GM23338 (cell line): Measurements from ENCODE around the gene FGFRL1. TPM values are rescaled to one million over a fixed set of nuclear protein-coding genes. Genes with fewer than 3 reads are reported as not detected.
A peak's percentile ranks its signal among the peaks of the same experiment; 100 is the strongest.

Experiments
- ATAC-seq: fragments of 200-7000 bp; cut with Tn5 transposase; 3 replicates; pipeline ENCODE4 v1.9.1; 2020
- DNase-seq: peaks from one replicate; pipeline ENCODE4 v3.0.0-alpha.2; 2015; ENCODE audit warnings: low spot score
- H2AFZ ChIP-seq: fragments of 200-600 bp; sonication (generic); 2 replicates; pipeline ENCODE4 v1.8.0; 2016; ENCODE audit warnings: antibody characterized with exemption, mild to moderate bottlenecking, moderate library complexity
- H3F3A ChIP-seq: fragments of 200-600 bp; sonication (generic); replicated peaks from 2 replicates; pipeline ENCODE4 v1.8.0; 2017; ENCODE audit warnings: antibody characterized with exemption, mixed run types, low read depth
- H3K27ac ChIP-seq: fragments of 200-600 bp; sonication (generic); 2 replicates; pipeline ENCODE4 v1.6.1; 2016; ENCODE audit warnings: low read depth
- H3K27me3 ChIP-seq: fragments of 200-600 bp; sonication (generic); 2 replicates; pipeline ENCODE4 v1.8.0; 2016; ENCODE audit warnings: mild to moderate bottlenecking, mixed run types, moderate library complexity; ENCODE audit not compliant: insufficient read depth
- H3K36me3 ChIP-seq: fragments of 200-600 bp; sonication (generic); 2 replicates; pipeline ENCODE4 v1.8.0; 2016; ENCODE audit warnings: mild to moderate bottlenecking; ENCODE audit not compliant: insufficient read depth
- H3K4me1 ChIP-seq: fragments of 200-600 bp; sonication (generic); 2 replicates; pipeline ENCODE4 v1.8.0; 2016; ENCODE audit warnings: mild to moderate bottlenecking, moderate library complexity; ENCODE audit not compliant: insufficient read depth
- H3K4me2 ChIP-seq: fragments of 200-600 bp; sonication (generic); 2 replicates; pipeline ENCODE4 v1.7.1; 2017; ENCODE audit warnings: mixed run types
- H3K4me3 ChIP-seq: fragments of 200-600 bp; sonication (generic); 2 replicates; pipeline ENCODE4 v1.6.1; 2016; ENCODE audit warnings: mixed run types
- H3K79me2 ChIP-seq: fragments of 200-600 bp; sonication (generic); replicated peaks from 2 replicates; pipeline ENCODE4 v1.8.0; 2017; ENCODE audit warnings: mild to moderate bottlenecking; ENCODE audit not compliant: insufficient read depth
- H3K9me2 ChIP-seq: fragments of 200-600 bp; sonication (generic); 2 replicates; pipeline ENCODE4 v1.8.0; 2017; ENCODE audit not compliant: insufficient read depth
- H4K20me1 ChIP-seq: fragments of 200-600 bp; sonication (generic); replicated peaks from 2 replicates; pipeline ENCODE4 v1.8.0; 2017; ENCODE audit warnings: mild to moderate bottlenecking; ENCODE audit not compliant: insufficient read depth
- H3K27ac Mint-ChIP-seq: 2 replicates; pipeline ENCODE4 v1.8.0; 2020; ENCODE audit warnings: inconsistent platforms, mild to moderate bottlenecking, moderate library complexity, mixed read lengths
- H3K27me3 Mint-ChIP-seq: 3 replicates; pipeline ENCODE4 v1.8.0; 2022; ENCODE audit warnings: low read depth, mild to moderate bottlenecking, moderate library complexity, mixed read lengths, inconsistent platforms; ENCODE audit not compliant: insufficient read depth, poor library complexity
- H3K36me3 Mint-ChIP-seq: 3 replicates; pipeline ENCODE4 v1.8.0; 2021; ENCODE audit warnings: low read depth, mild to moderate bottlenecking, inconsistent platforms, moderate library complexity, mixed read lengths
- H3K4me1 Mint-ChIP-seq: 3 replicates; pipeline ENCODE4 v1.8.0; 2020; ENCODE audit warnings: mild to moderate bottlenecking, inconsistent platforms, mixed read lengths
- H3K4me3 Mint-ChIP-seq: 3 replicates; pipeline ENCODE4 v1.8.0; 2021; ENCODE audit warnings: moderate library complexity, mild to moderate bottlenecking, inconsistent platforms, mixed read lengths
- H3K9me3 Mint-ChIP-seq: 3 replicates; pipeline ENCODE4 v1.8.0; 2020; ENCODE audit warnings: moderate library complexity, mild to moderate bottlenecking, inconsistent platforms, mixed read lengths
- CREB1 ChIP-seq: fragments of 250-450 bp; sonication (Bioruptor Pico); IDR thresholded peaks from 2 replicates; pipeline ENCODE4 v1.5.0; 2020; ENCODE audit warnings: low read depth, mild to moderate bottlenecking, moderate library complexity
- EZH2 ChIP-seq: fragments of 200-600 bp; sonication (generic); IDR thresholded peaks from one replicate; pipeline ENCODE4 v1.8.0; 2017; ENCODE audit warnings: antibody characterized with exemption, mild to moderate bottlenecking, low read depth; ENCODE audit not compliant: unreplicated experiment
- EZH2phosphoT487 ChIP-seq: fragments of 200-600 bp; sonication (generic); IDR thresholded peaks from one replicate; pipeline ENCODE4 v1.8.1; 2018; ENCODE audit warnings: antibody characterized with exemption; ENCODE audit not compliant: unreplicated experiment
- JUNB ChIP-seq: IDR thresholded peaks from one replicate; pipeline ENCODE4 v1.6.1; 2016; ENCODE audit warnings: antibody characterized with exemption; ENCODE audit not compliant: unreplicated experiment
- NANOG ChIP-seq: IDR thresholded peaks from 2 replicates; pipeline ENCODE4 v1.6.1; 2016; ENCODE audit warnings: antibody characterized with exemption, borderline replicate concordance
- POLR2AphosphoS5 ChIP-seq: IDR thresholded peaks from 2 replicates; pipeline ENCODE4 v1.6.1; 2016; ENCODE audit warnings: antibody characterized with exemption, low read depth
- REST ChIP-seq: IDR thresholded peaks from one replicate; pipeline ENCODE4 v1.6.1; 2018; ENCODE audit warnings: antibody characterized with exemption; ENCODE audit not compliant: unreplicated experiment
- STAT1 ChIP-seq: IDR thresholded peaks from one replicate; pipeline ENCODE4 v1.6.1; 2016; ENCODE audit warnings: antibody characterized with exemption; ENCODE audit not compliant: unreplicated experiment
- ZNF114 ChIP-seq: fragments of 250-450 bp; sonication (Bioruptor Pico); IDR thresholded peaks from 2 replicates; pipeline ENCODE4 v1.5.0; 2020; ENCODE audit warnings: mild to moderate bottlenecking, moderate library complexity
- ZNF331 ChIP-seq: fragments of 250-450 bp; sonication (Bioruptor Pico); IDR thresholded peaks from 2 replicates; pipeline ENCODE4 v1.5.0; 2020; ENCODE audit warnings: low read depth, mild to moderate bottlenecking, moderate library complexity
- polyA plus RNA-seq: library from polyadenylated mRNA; unstranded; fragments of >200 nt; fragmentation: Nextera tagmentation; extraction: Ambion mirVana; gene quantifications from 2 replicates; pipeline ENCODE4 v1.2.1, GENCODE V29; 2016
- total RNA-seq: library from RNA; depleted of rRNA; stranded (reverse); fragments of >200 nt; shearing (Covaris generic); gene quantifications from 2 replicates; pipeline ENCODE4 v1.2.3, GENCODE V29; 2014
- TF ChIP-seq, protein P1 (sequence below), 2 experiments: fragments of 200-600 bp in 1 of 2; sonication (generic) in 1 of 2; conservative IDR thresholded peaks; 2 replicates each; pipeline versions ENCODE4 v1.5.1 to v1.6.1; 2016 to 2017; ENCODE audit warnings: antibody characterized with exemption in 2 of 2, low read depth in 2 of 2, mild to moderate bottlenecking in 2 of 2, moderate library complexity in 1 of 2
- TF ChIP-seq, protein P2 (sequence below): fragments of 250-450 bp; sonication (Bioruptor Pico); IDR thresholded peaks from 2 replicates; pipeline ENCODE4 v1.5.0; 2020; ENCODE audit warnings: mild to moderate bottlenecking, moderate library complexity
- TF ChIP-seq, protein P3 (sequence below): IDR thresholded peaks from 2 replicates; pipeline ENCODE4 v1.6.1; 2016; ENCODE audit warnings: antibody characterized with exemption

FGFRL1 gene
- total and polyA plus RNA-seq, 2 experiments from 2014 or later: 7.0 to 35.8 TPM

- H3F3A ChIP-seq: no peaks in the 10 kb centered on the region
- H3K4me3 Mint-ChIP-seq: no peak overlapping the region
- H3K27me3 Mint-ChIP-seq: peaks cover 5% of the 10 kb centered on the region
- peak; percentile 4 for ATAC-seq
- DNase-seq: no peak
- H3K4me1 Mint-ChIP-seq: no peaks in the 10 kb centered on the region
- no peak overlapping the region for H2AFZ ChIP-seq
- no peaks in the 10 kb centered on the region for H3K27me3 ChIP-seq
- no peaks in the 10 kb centered on the region for H3K36me3 Mint-ChIP-seq
- H3K9me3 Mint-ChIP-seq: no peaks in the 10 kb centered on the region
- H4K20me1 ChIP-seq: no peaks in the 10 kb centered on the region
- H3K4me1 ChIP-seq: no peaks in the 10 kb centered on the region
- no peak overlapping the region for H3K4me2 ChIP-seq
- no peak overlapping the region for H3K4me3 ChIP-seq
- H3K27ac Mint-ChIP-seq: no peak overlapping the region
- H3K36me3 ChIP-seq: no peaks in the 10 kb centered on the region
- H3K27ac ChIP-seq: no peak overlapping the region
- no peaks in the 10 kb centered on the region for H3K9me2 ChIP-seq
- no peaks in the 10 kb centered on the region for H3K79me2 ChIP-seq
- TF ChIP-seq STAT1 (no peak), JUNB (no peak), ZNF331 (CRISPR knock-in tag) (no peak), EZH2phosphoT487 (no peak), EZH2 (no peak), NANOG (no peak), ZNF114 (CRISPR knock-in tag) (no peak), CREB1 (CRISPR knock-in tag) (no peak), POLR2AphosphoS5 (no peak), REST (no peak)
- TF ChIP-seq, protein P1, sequence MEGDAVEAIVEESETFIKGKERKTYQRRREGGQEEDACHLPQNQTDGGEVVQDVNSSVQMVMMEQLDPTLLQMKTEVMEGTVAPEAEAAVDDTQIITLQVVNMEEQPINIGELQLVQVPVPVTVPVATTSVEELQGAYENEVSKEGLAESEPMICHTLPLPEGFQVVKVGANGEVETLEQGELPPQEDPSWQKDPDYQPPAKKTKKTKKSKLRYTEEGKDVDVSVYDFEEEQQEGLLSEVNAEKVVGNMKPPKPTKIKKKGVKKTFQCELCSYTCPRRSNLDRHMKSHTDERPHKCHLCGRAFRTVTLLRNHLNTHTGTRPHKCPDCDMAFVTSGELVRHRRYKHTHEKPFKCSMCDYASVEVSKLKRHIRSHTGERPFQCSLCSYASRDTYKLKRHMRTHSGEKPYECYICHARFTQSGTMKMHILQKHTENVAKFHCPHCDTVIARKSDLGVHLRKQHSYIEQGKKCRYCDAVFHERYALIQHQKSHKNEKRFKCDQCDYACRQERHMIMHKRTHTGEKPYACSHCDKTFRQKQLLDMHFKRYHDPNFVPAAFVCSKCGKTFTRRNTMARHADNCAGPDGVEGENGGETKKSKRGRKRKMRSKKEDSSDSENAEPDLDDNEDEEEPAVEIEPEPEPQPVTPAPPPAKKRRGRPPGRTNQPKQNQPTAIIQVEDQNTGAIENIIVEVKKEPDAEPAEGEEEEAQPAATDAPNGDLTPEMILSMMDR (conservative IDR thresholded peaks at IDR 0.05; ENCODE audit: low read depth in 2 of 2): no peak
- TF ChIP-seq, protein P2, sequence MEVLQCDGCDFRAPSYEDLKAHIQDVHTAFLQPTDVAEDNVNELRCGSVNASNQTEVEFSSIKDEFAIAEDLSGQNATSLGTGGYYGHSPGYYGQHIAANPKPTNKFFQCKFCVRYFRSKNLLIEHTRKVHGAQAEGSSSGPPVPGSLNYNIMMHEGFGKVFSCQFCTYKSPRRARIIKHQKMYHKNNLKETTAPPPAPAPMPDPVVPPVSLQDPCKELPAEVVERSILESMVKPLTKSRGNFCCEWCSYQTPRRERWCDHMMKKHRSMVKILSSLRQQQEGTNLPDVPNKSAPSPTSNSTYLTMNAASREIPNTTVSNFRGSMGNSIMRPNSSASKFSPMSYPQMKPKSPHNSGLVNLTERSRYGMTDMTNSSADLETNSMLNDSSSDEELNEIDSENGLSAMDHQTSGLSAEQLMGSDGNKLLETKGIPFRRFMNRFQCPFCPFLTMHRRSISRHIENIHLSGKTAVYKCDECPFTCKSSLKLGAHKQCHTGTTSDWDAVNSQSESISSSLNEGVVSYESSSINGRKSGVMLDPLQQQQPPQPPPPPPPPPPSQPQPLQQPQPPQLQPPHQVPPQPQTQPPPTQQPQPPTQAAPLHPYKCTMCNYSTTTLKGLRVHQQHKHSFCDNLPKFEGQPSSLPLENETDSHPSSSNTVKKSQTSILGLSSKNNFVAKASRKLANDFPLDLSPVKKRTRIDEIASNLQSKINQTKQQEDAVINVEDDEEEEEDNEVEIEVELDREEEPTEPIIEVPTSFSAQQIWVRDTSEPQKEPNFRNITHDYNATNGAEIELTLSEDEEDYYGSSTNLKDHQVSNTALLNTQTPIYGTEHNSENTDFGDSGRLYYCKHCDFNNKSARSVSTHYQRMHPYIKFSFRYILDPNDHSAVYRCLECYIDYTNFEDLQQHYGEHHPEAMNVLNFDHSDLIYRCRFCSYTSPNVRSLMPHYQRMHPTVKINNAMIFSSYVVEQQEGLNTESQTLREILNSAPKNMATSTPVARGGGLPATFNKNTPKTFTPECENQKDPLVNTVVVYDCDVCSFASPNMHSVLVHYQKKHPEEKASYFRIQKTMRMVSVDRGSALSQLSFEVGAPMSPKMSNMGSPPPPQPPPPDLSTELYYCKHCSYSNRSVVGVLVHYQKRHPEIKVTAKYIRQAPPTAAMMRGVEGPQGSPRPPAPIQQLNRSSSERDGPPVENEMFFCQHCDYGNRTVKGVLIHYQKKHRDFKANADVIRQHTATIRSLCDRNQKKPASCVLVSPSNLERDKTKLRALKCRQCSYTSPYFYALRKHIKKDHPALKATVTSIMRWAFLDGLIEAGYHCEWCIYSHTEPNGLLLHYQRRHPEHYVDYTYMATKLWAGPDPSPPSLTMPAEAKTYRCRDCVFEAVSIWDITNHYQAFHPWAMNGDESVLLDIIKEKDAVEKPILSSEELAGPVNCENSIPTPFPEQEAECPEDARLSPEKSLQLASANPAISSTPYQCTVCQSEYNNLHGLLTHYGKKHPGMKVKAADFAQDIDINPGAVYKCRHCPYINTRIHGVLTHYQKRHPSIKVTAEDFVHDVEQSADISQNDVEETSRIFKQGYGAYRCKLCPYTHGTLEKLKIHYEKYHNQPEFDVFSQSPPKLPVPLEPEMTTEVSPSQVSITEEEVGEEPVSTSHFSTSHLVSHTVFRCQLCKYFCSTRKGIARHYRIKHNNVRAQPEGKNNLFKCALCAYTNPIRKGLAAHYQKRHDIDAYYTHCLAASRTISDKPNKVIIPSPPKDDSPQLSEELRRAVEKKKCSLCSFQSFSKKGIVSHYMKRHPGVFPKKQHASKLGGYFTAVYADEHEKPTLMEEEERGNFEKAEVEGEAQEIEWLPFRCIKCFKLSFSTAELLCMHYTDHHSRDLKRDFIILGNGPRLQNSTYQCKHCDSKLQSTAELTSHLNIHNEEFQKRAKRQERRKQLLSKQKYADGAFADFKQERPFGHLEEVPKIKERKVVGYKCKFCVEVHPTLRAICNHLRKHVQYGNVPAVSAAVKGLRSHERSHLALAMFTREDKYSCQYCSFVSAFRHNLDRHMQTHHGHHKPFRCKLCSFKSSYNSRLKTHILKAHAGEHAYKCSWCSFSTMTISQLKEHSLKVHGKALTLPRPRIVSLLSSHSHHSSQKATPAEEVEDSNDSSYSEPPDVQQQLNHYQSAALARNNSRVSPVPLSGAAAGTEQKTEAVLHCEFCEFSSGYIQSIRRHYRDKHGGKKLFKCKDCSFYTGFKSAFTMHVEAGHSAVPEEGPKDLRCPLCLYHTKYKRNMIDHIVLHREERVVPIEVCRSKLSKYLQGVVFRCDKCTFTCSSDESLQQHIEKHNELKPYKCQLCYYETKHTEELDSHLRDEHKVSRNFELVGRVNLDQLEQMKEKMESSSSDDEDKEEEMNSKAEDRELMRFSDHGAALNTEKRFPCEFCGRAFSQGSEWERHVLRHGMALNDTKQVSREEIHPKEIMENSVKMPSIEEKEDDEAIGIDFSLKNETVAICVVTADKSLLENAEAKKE (CRISPR knock-in tag): no peak
- TF ChIP-seq, protein P3, sequence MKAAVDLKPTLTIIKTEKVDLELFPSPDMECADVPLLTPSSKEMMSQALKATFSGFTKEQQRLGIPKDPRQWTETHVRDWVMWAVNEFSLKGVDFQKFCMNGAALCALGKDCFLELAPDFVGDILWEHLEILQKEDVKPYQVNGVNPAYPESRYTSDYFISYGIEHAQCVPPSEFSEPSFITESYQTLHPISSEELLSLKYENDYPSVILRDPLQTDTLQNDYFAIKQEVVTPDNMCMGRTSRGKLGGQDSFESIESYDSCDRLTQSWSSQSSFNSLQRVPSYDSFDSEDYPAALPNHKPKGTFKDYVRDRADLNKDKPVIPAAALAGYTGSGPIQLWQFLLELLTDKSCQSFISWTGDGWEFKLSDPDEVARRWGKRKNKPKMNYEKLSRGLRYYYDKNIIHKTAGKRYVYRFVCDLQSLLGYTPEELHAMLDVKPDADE: no peak
Observed at GRCh38 chr4:1031956-1032795, 20.8 kb downstream of the FGFRL1 start.
